B cell (primary cell): Measurements from ENCODE around the gene ARL3.

ENCODE experiments used
- CTCF ChIP-seq: fragments of 200-600 bp; IDR thresholded peaks from one replicate; pipeline ENCODE4 v1.8.0; 2022; ENCODE audit warnings: antibody characterized with exemption, mild to moderate bottlenecking
- EZH2 ChIP-seq: IDR thresholded peaks from 2 replicates; pipeline ENCODE4 v1.6.1; 2012; ENCODE audit warnings: borderline replicate concordance, low read depth, mild to moderate bottlenecking, moderate library complexity, low read length; ENCODE audit not compliant: insufficient read depth, poor library complexity, severe bottlenecking

- TF ChIP-seq CTCF, result no peak
- TF ChIP-seq EZH2, result no peak
Measured at GRCh38 chr10:102682416-102682815, 31.8 kb downstream of the ARL3 start.
